ENCODE measurements around the gene ZNF324. TPM values are rescaled to one million over a fixed set of nuclear protein-coding genes. Genes with fewer than 3 reads are reported as not detected.

ZNF324 gene
- total RNA-seq, 1 experiment from 2014 or later: 11.3 TPM

- TF ChIP-seq REST (IDR thresholded peaks at IDR 0.05; ENCODE audit: low read depth): no peak
- no peak for TF ChIP-seq FOSL1 (IDR thresholded peaks at IDR 0.05; ENCODE audit: low read depth)
- no peak for TF ChIP-seq ZFX (IDR thresholded peaks at IDR 0.05)
- no peak for TF ChIP-seq ATF3 (IDR thresholded peaks at IDR 0.05)
- no peak for TF ChIP-seq EZH2phosphoT487 (IDR thresholded peaks at IDR 0.05; ENCODE audit: borderline replicate concordance)
- no peak for TF ChIP-seq CEBPB (IDR thresholded peaks at IDR 0.05; ENCODE audit: low read depth)
Measured at GRCh38 chr19:58474291-58474996, 7.6 kb downstream of the ZNF324 start (continued).

GRCh38 chr19:58474997-58475713 lies 8.3 kb downstream of the ZNF324 start:
- Histone ChIP-seq H3K4me2 (ENCODE audit: low read length) (peak overlapping the region; percentile 99), H3K9ac (ENCODE audit: low read length) (peak overlapping the region; percentile 74), H3K27ac (ENCODE audit: low read depth, low read length) (peak overlapping the region; percentile 69), H2AFZ (ENCODE audit: low read depth, low read length, poor library complexity, severe bottlenecking) (no peak overlapping the region), H4K20me1 (ENCODE audit: insufficient read depth) (no peaks in the 10 kb centered on the region), H3K4me3 (replicated peaks in 1 of 2; ENCODE audit: low read depth in 1 of 2, low read length in 2 of 2) (peak overlapping the region; percentile 75 to 76), H3K79me2 (ENCODE audit: insufficient read depth, low read length) (no peaks in the 10 kb centered on the region), H3K9me2 (ENCODE audit: insufficient read depth) (no peaks in the 10 kb centered on the region), H3K36me3 (ENCODE audit: control insufficient read depth in 1 of 2, insufficient read depth in 2 of 2, low read length in 2 of 2) (peaks cover 8 to 9% of the 10 kb centered on the region in 2 experiments; a peak in 3 of 4 replicates), H3K9me3 (ENCODE audit: control insufficient read depth in 1 of 2, insufficient read depth in 1 of 2, low read depth in 1 of 2, low read length in 2 of 2) (no peaks in the 10 kb centered on the region), H3K4me1 (ENCODE audit: control insufficient read depth in 1 of 2, insufficient read depth in 2 of 2, low read length in 2 of 2) (peaks cover 13 to 25% of the 10 kb centered on the region in 2 experiments), H3K27me3 (ENCODE audit: insufficient read depth, low read length) (no peaks in the 10 kb centered on the region)
- POLR2A ChIA-PET: interaction anchor here (1.5 kb wide), 1 partner anchor 39 kb away, joined by 4 read pairs; no protein-coding TSS in a partner anchor
- TF ChIP-seq POLR2A (IDR thresholded peaks at IDR 0.05; ENCODE audit: borderline replicate concordance, extremely low read depth, insufficient read depth, insufficient read length) (peak; percentile 21), JUND (IDR thresholded peaks at IDR 0.05) (no peak)
- DNase-seq (ENCODE audit: low read depth, low spot score): no peak
- ATAC-seq: peak; percentile 9
- TSS peak; percentile 41 for BruUV-seq (replicated peaks)
- RAD21 ChIA-PET (ENCODE audit: low non-redundant PET in 1 of 2, low total read pairs in 2 of 2, uncharacterized antibody in 2 of 2, unreplicated experiment in 2 of 2): no interaction called here
- intact Hi-C loops (cut with micrococcal nuclease): no loop called here
- CTCF ChIA-PET: interaction anchor here (1.2 kb wide), 2 partner anchors 9 to 44 kb away, joined by 3 read pairs; partner anchors contain the start of gene ZNF324

Data from HCT116 (cell line).